HFFc6 (cell line): ENCODE measurements around the gene NTM. TPM values are rescaled to one million over a fixed set of nuclear protein-coding genes. Genes with fewer than 3 reads are reported as not detected.

Source experiments
- DNase-seq: peaks from one replicate; pipeline ENCODE4 v3.0.0-alpha.2; 2018
- H3K27ac Mint-ChIP-seq: 2 replicates; pipeline ENCODE4 v1.8.0; 2020; ENCODE audit warnings: mild to moderate bottlenecking, mixed read lengths
- H3K27me3 Mint-ChIP-seq: 2 replicates; pipeline ENCODE4 v1.8.0; 2021; ENCODE audit warnings: mild to moderate bottlenecking, moderate library complexity, mixed read lengths; ENCODE audit not compliant: insufficient read depth
- H3K36me3 Mint-ChIP-seq: 2 replicates; pipeline ENCODE4 v1.8.0; 2021; ENCODE audit warnings: low read depth, mixed read lengths
- H3K4me1 Mint-ChIP-seq: 2 replicates; pipeline ENCODE4 v1.8.0; 2020; ENCODE audit warnings: low read depth, mixed read lengths
- H3K4me3 Mint-ChIP-seq: 2 replicates; pipeline ENCODE4 v1.8.0; 2020; ENCODE audit warnings: mild to moderate bottlenecking, moderate library complexity, mixed read lengths
- H3K9me3 Mint-ChIP-seq: 2 replicates; pipeline ENCODE4 v1.8.0; 2020; ENCODE audit warnings: mild to moderate bottlenecking, mixed read lengths
- total RNA-seq, 6 experiments: library from RNA; stranded (reverse); fragmentation: NEBNext Ultra II Directional; extraction: Animal tissue kit (Norgen Biotek cat#: 25700); gene quantifications; 2 replicates in 1 of 6; 3 replicates in 5 of 6; pipeline ENCODE4 v1.2.3, GENCODE V29; 2021
- TF ChIP-seq, protein P1 (sequence below): fragments of 200-600 bp; sonication (generic); IDR thresholded peaks from 2 replicates; pipeline ENCODE4 v1.5.0; 2021; ENCODE audit warnings: antibody characterized with exemption, mild to moderate bottlenecking

Gene NTM
- total RNA-seq, 6 experiments from 2014 or later = 18.3 to 23.6 (median 21.7) TPM

GRCh38 chr11:131654849-131655248 lies 284.4 kb downstream of the NTM start:
- peaks cover 40% of the 10 kb centered on the region for H3K27me3 Mint-ChIP-seq
- H3K27ac Mint-ChIP-seq = no peak overlapping the region
- DNase-seq = no peak
- H3K36me3 Mint-ChIP-seq = no peaks in the 10 kb centered on the region
- H3K4me1 Mint-ChIP-seq = no peaks in the 10 kb centered on the region; the same call in 1 of the 2 replicates
- H3K9me3 Mint-ChIP-seq = no peaks in the 10 kb centered on the region
- TF ChIP-seq, protein P1, sequence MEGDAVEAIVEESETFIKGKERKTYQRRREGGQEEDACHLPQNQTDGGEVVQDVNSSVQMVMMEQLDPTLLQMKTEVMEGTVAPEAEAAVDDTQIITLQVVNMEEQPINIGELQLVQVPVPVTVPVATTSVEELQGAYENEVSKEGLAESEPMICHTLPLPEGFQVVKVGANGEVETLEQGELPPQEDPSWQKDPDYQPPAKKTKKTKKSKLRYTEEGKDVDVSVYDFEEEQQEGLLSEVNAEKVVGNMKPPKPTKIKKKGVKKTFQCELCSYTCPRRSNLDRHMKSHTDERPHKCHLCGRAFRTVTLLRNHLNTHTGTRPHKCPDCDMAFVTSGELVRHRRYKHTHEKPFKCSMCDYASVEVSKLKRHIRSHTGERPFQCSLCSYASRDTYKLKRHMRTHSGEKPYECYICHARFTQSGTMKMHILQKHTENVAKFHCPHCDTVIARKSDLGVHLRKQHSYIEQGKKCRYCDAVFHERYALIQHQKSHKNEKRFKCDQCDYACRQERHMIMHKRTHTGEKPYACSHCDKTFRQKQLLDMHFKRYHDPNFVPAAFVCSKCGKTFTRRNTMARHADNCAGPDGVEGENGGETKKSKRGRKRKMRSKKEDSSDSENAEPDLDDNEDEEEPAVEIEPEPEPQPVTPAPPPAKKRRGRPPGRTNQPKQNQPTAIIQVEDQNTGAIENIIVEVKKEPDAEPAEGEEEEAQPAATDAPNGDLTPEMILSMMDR = no peak
- no peak overlapping the region for H3K4me3 Mint-ChIP-seq

DNA sequence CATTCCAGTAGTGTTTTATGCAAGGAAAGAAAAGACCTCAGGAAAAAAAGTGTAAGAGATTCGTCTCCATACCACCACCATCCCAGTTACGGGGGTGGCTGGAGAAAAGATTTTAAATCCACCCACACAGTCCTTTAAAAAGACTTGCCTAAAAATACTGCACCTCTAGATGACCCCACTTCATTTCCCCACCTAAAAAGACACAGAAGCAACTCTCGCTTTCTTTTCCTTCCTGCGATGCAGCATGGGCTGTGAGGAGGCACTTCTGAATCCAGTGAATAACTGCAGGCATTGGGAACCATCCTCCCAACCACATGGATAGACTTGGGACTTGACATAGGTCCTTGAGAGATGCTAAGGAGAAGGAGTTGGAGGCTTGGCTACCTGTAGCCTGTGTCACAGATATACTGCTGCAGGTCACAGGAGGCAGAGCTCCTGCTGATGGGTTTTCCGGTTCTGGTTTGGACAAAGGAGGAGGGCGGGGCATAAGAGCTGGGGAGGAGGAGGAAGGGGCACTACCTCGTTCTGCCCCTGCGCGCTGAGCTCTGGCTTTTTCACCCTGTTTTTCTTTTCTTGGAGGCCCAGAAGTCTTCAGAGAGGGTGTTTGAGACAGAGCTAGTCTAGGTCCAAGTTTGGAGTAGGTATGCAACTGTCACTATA lies 285.9 kb downstream of the NTM start:
- TF ChIP-seq, protein P1 = no peak
- H3K36me3 Mint-ChIP-seq = no peaks in the 10 kb centered on the region
- no peaks in the 10 kb centered on the region for H3K9me3 Mint-ChIP-seq
- H3K27ac Mint-ChIP-seq = no peak overlapping the region
- H3K4me3 Mint-ChIP-seq = no peak overlapping the region
- H3K27me3 Mint-ChIP-seq = peaks cover 43% of the 10 kb centered on the region
- H3K4me1 Mint-ChIP-seq = peaks cover 11% of the 10 kb centered on the region
- DNase-seq = no peak

GRCh38 chr11:131656839-131657211 lies 286.4 kb downstream of the NTM start:
- H3K9me3 Mint-ChIP-seq = no peaks in the 10 kb centered on the region
- no peak for DNase-seq
- H3K4me1 Mint-ChIP-seq = peaks cover 16% of the 10 kb centered on the region
- H3K27ac Mint-ChIP-seq = no peak overlapping the region
- peaks cover 43% of the 10 kb centered on the region for H3K27me3 Mint-ChIP-seq
- no peak overlapping the region for H3K4me3 Mint-ChIP-seq
- H3K36me3 Mint-ChIP-seq = no peaks in the 10 kb centered on the region
- TF ChIP-seq, protein P1 = no peak

DNA sequence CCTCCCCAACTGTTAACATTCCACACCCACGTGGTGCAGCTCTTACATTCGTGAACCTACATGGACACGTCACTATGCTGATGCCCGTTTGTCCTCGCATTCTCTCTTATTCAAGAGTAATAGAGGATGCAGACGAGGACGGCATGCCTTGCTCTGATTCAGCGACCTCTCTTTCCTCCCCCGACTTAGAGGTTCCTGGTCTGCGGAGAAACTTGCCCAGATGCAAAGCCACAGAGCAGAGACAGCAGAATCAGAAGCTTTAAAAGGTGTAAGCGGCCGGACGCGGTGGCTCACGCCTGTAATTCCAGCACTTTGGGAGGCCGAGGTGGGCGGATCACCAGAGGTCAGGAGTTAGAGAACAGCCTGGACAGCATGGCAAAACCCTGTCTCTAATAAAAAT lies 288.0 kb downstream of the NTM start:
- Mint-ChIP-seq H3K9me3 (no peaks in the 10 kb centered on the region), H3K4me3 (no peak overlapping the region), H3K27ac (no peak overlapping the region), H3K27me3 (peaks cover 41% of the 10 kb centered on the region), H3K4me1 (peaks cover 17% of the 10 kb centered on the region), H3K36me3 (no peaks in the 10 kb centered on the region)
- TF ChIP-seq, protein P1 = no peak
- DNase-seq = no peak

DNA sequence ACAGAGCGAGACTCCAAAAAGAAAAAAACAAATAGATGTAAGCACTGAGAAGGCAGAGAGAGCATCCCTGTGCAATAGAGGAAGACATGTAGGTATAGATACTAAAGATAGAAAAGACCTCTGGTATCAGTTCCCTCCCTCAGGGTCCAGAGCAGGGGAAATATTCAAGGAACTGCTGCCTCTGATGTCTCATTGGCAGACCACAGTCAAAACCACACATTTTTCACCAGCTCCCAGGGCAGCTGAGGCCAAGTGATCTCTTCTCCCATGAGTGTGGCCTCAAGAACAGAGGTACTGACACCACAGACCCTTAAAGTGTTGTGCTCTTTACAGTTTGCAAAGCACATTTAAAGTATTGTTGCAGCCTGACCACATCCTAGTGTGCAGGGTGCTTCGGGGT lies 288.5 kb downstream of the NTM start:
- H3K9me3 Mint-ChIP-seq = no peaks in the 10 kb centered on the region
- no peaks in the 10 kb centered on the region for H3K36me3 Mint-ChIP-seq
- TF ChIP-seq, protein P1 = no peak
- H3K4me1 Mint-ChIP-seq = peaks cover 17% of the 10 kb centered on the region
- H3K27ac Mint-ChIP-seq = no peak overlapping the region
- no peak overlapping the region for H3K4me3 Mint-ChIP-seq
- peaks cover 38% of the 10 kb centered on the region for H3K27me3 Mint-ChIP-seq
- DNase-seq = no peak
